CD14-positive monocyte (primary cell): ENCODE data around the gene CST4. TPM values are rescaled to one million over a fixed set of nuclear protein-coding genes. Genes with fewer than 3 reads are reported as not detected.
A peak's percentile ranks its signal among the peaks of the same experiment; 100 is the strongest.

Experiments
- DNase-seq, 3 donors: peaks; one replicate each; pipeline ENCODE4 v3.0.0-alpha.2; 2011 to 2022
- H2AFZ ChIP-seq: 2 replicates; pipeline ENCODE4 v1.6.0; 2012; ENCODE audit warnings: mild to moderate bottlenecking, low read depth, low read length, inconsistent platforms; ENCODE audit not compliant: insufficient read depth, poor library complexity, severe bottlenecking
- H3K27ac ChIP-seq, 2 donors: 1 replicate in 1 of 2; 2 replicates in 1 of 2; pipeline ENCODE4 v1.5.1; 2012 to 2013; ENCODE audit warnings: low read length in 2 of 2, control low read depth in 1 of 2, inconsistent platforms in 1 of 2, low read depth in 1 of 2, mild to moderate bottlenecking in 1 of 2
- H3K27me3 ChIP-seq, 2 donors: one replicate each; pipeline versions ENCODE4 v1.6.0 to v1.6.1; 2011 to 2013; ENCODE audit warnings: low read length in 2 of 2; ENCODE audit not compliant: control insufficient read depth in 2 of 2, insufficient read depth in 2 of 2
- H3K36me3 ChIP-seq, 2 donors: replicated peaks in 1 of 2; 1 replicate in 1 of 2; 2 replicates in 1 of 2; pipeline versions ENCODE4 v1.5.1 to v1.6.1; 2012 to 2013; ENCODE audit warnings: low read length in 2 of 2, control low read depth in 1 of 2, inconsistent platforms in 1 of 2, mild to moderate bottlenecking in 1 of 2; ENCODE audit not compliant: insufficient read depth in 2 of 2, control insufficient read depth in 1 of 2
- H3K4me1 ChIP-seq, 2 donors: 1 replicate in 1 of 2; 2 replicates in 1 of 2; pipeline versions ENCODE4 v1.5.1 to v1.6.1; 2012 to 2013; ENCODE audit warnings: low read length in 2 of 2, control low read depth in 1 of 2, inconsistent platforms in 1 of 2, mild to moderate bottlenecking in 1 of 2, moderate library complexity in 1 of 2; ENCODE audit not compliant: insufficient read depth in 2 of 2, control insufficient read depth in 1 of 2
- H3K4me2 ChIP-seq: replicated peaks from 2 replicates; pipeline ENCODE3; 2012; ENCODE audit warnings: low read length, moderate library complexity, mild to moderate bottlenecking; ENCODE audit not compliant: poor library complexity, severe bottlenecking; ENCODE audit errors: extremely low read depth
- H3K4me3 ChIP-seq, 3 experiments: fragments of 200-600 bp in 1 of 3; sonication (generic) in 1 of 3; replicated peaks in 1 of 3; 1 replicate in 2 of 3; 2 replicates in 1 of 3; pipeline ENCODE4 v1.5.1; 2011 to 2013; ENCODE audit warnings: low read length in 3 of 3, mild to moderate bottlenecking in 3 of 3, control low read depth in 2 of 3, low read depth in 2 of 3, inconsistent platforms in 1 of 3, moderate library complexity in 1 of 3
- H3K79me2 ChIP-seq: 2 replicates; pipeline ENCODE4 v1.6.0; 2012; ENCODE audit warnings: mild to moderate bottlenecking, control low read depth, inconsistent platforms, low read length, moderate library complexity; ENCODE audit not compliant: insufficient read depth
- H3K9ac ChIP-seq: 2 replicates; pipeline ENCODE4 v1.6.0; 2017; ENCODE audit warnings: low read length, mild to moderate bottlenecking; ENCODE audit not compliant: insufficient read depth, poor library complexity, severe bottlenecking
- H3K9me3 ChIP-seq, 2 donors: replicated peaks in 1 of 2; 1 replicate in 1 of 2; 2 replicates in 1 of 2; pipeline versions ENCODE4 v1.5.1 to v1.6.1; 2012 to 2013; ENCODE audit warnings: low read length in 2 of 2, control low read depth in 1 of 2; ENCODE audit not compliant: control insufficient read depth in 1 of 2, insufficient read depth in 1 of 2
- H4K20me1 ChIP-seq: 2 replicates; pipeline ENCODE4 v1.6.0; 2012; ENCODE audit warnings: mild to moderate bottlenecking, low read length, control low read depth, moderate library complexity; ENCODE audit not compliant: insufficient read depth
- H3K27ac Mint-ChIP-seq, 7 donors: one replicate each; pipeline ENCODE4 v1.8.0; 2020; ENCODE audit warnings: mild to moderate bottlenecking in 7 of 7, mixed read lengths in 7 of 7, moderate library complexity in 6 of 7, inconsistent platforms in 2 of 7
- H3K27me3 Mint-ChIP-seq, 3 donors: one replicate each; pipeline ENCODE4 v1.8.0; 2021 to 2022; ENCODE audit warnings: low read depth in 3 of 3, mild to moderate bottlenecking in 3 of 3, mixed read lengths in 3 of 3, moderate library complexity in 3 of 3, inconsistent platforms in 1 of 3
- H3K36me3 Mint-ChIP-seq, 2 donors: one replicate each; pipeline ENCODE4 v1.8.0; 2020; ENCODE audit warnings: mixed read lengths in 2 of 2, inconsistent platforms in 1 of 2, mild to moderate bottlenecking in 1 of 2
- H3K4me1 Mint-ChIP-seq: one replicate; pipeline ENCODE4 v1.8.0; 2020; ENCODE audit warnings: mild to moderate bottlenecking, mixed read lengths
- H3K4me3 Mint-ChIP-seq, 2 donors: one replicate each; pipeline ENCODE4 v1.8.0; 2020; ENCODE audit warnings: mild to moderate bottlenecking in 2 of 2, mixed read lengths in 2 of 2, moderate library complexity in 1 of 2
- H3K9me3 Mint-ChIP-seq, 7 donors: one replicate each; pipeline ENCODE4 v1.8.0; 2020 to 2022; ENCODE audit warnings: mixed read lengths in 7 of 7, mild to moderate bottlenecking in 6 of 7, moderate library complexity in 6 of 7, inconsistent platforms in 2 of 7
- CTCF ChIP-seq: fragments of 200-600 bp; IDR thresholded peaks from one replicate; pipeline ENCODE4 v1.8.0; 2022; ENCODE audit warnings: antibody characterized with exemption, mild to moderate bottlenecking
- WGBS: methylation state at CpG from one replicate; pipeline ENCODE4 v1.1.5; 2013; ENCODE audit warnings: missing lambda C conversion rate; ENCODE audit not compliant: insufficient coverage; 5-methylcytosine and 5-hydroxymethylcytosine counted together
- intact Hi-C, 2 donors: fragments of 100-400 bp; cut with micrococcal nuclease; formaldehyde crosslinking; loops; one replicate each; pipeline versions ENCODE4 v1.15.0 to v1.15.1; 2023
- polyA plus RNA-seq, 3 donors: library from polyadenylated mRNA; depleted of rRNA in 1 of 3; unstranded in 2 of 3; stranded (reverse) in 1 of 3; fragments of 300-500 nt in 2 of 3; fragments of >200 nt in 1 of 3; fragmentation: Illumina TruSeq in 2 of 3; gene quantifications; 1 replicate in 2 of 3; 2 replicates in 1 of 3; pipeline ENCODE4 v1.2.3, GENCODE V29; 2012 to 2021

Gene CST4
- polyA plus RNA-seq, 3 donors = not detected

GRCh38 chr20:23657202-23657601 is 31.6 kb downstream of the CST4 start:
- Mint-ChIP-seq H3K27me3 (peaks cover 0 to 4% (median 0%) of the 10 kb centered on the region in 3 donors), H3K27ac (peak overlapping the region in 3 of 7 donors; percentile 13 to 92 (median 32))
- DNase-seq = no peak

GRCh38 chr20:23656372-23656771 is 32.5 kb downstream of the CST4 start:
- intact Hi-C loops = no loop called here
- H3K27ac Mint-ChIP-seq = peak overlapping the region; percentile 92 to 96 (median 93)
- peak in 2 of 3 donors; percentile 58 to 59 for DNase-seq

More at GRCh38 chr20:23657202-23657601, 31.6 kb downstream of the CST4 start:
- no peaks in the 10 kb centered on the region for H3K36me3 ChIP-seq
- no peaks in the 10 kb centered on the region for H3K27me3 ChIP-seq
- no peaks in the 10 kb centered on the region for H3K9me3 ChIP-seq
- Mint-ChIP-seq H3K4me3 (no peak overlapping the region), H3K36me3 (peaks cover 0 to 4% of the 10 kb centered on the region in 2 donors), H3K4me1 (peaks cover 67% of the 10 kb centered on the region), H3K9me3 (no peaks in the 10 kb centered on the region)
- H2AFZ ChIP-seq = no peak overlapping the region
- H3K4me2 ChIP-seq = no peak overlapping the region
- H3K4me3 ChIP-seq = no peak overlapping the region
- no peaks in the 10 kb centered on the region for H3K79me2 ChIP-seq
- no peak for TF ChIP-seq CTCF
- H3K27ac ChIP-seq = peak overlapping the region in 1 of 2 donors; percentile 90
- intact Hi-C loops = no loop called here
- 100% methylated on average over 3 of the region's 8 CpGs for WGBS
- no peak overlapping the region for H3K9ac ChIP-seq
- no peaks in the 10 kb centered on the region for H4K20me1 ChIP-seq
- H3K4me1 ChIP-seq = peaks cover 59 to 65% of the 10 kb centered on the region in 2 donors

More at GRCh38 chr20:23656372-23656771, 32.5 kb downstream of the CST4 start:
- Histone ChIP-seq H3K79me2 (no peaks in the 10 kb centered on the region), H3K4me2 (peak overlapping the region; percentile 73), H2AFZ (peak overlapping the region; percentile 76), H3K36me3 (no peaks in the 10 kb centered on the region), H4K20me1 (no peaks in the 10 kb centered on the region), H3K27me3 (no peaks in the 10 kb centered on the region), H3K9me3 (no peaks in the 10 kb centered on the region), H3K4me1 (peaks cover 56 to 60% of the 10 kb centered on the region in 2 donors), H3K27ac (peak overlapping the region; percentile 79 to 90), H3K9ac (peak overlapping the region; percentile 42), H3K4me3 (peak overlapping the region; percentile 11 to 64 (median 22))
- no peak for TF ChIP-seq CTCF
- Mint-ChIP-seq H3K27me3 (peaks cover 0 to 4% (median 0%) of the 10 kb centered on the region in 3 donors), H3K4me3 (peak overlapping the region; percentile 68 to 85), H3K9me3 (no peaks in the 10 kb centered on the region), H3K4me1 (peaks cover 61% of the 10 kb centered on the region), H3K36me3 (peaks cover 0 to 4% of the 10 kb centered on the region in 2 donors)
- 34% methylated on average over 4 of the region's 10 CpGs for WGBS
